LoVo (cell line): ENCODE data around the gene TPX2.
"Not testable (repeated sequence)": the region's sequence is repeated elsewhere in the genome, so short reads cannot be mapped to it uniquely, and the experiment has no call there.

ENCODE experiments used
- DNase-seq: peaks from one replicate; pipeline ENCODE4 v3.0.0-alpha.2; 2016; ENCODE audit warnings: low spot score

Gene TPX2

DNA sequence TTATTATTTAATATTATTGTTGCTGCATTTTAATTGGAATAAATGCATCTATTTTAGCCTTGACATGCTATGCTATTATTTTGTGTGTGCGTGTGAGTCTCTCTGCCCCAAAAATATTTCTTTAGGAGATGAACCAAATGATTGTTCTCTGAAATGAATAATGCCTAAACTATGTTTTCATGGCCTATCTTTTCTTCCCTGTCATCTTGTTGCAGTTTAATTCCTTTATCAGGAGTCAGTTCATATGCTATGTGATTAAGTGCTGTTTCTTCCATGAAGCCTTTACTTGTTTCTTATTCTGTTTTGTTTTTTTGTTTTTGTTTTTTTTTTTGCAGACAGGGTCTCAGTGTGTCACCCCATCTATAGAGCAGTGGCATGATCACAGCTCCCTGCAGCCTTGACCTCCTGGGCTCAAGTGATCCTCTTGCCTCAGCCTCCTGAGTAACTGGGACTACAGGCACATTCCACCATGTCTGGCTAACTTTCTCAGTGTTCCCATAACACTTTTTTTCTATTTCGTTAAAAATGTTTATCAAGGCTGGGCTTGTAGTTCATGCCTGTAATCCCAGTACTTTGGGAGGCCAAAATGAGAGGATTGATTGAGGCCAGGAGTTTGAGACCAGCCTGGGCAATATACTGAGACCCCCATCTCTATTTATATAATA, 25.7 kb downstream of the TPX2 start:
- no peak for DNase-seq

GRCh38 chr20:31767805-31768204, 28.7 kb downstream of the TPX2 start:
- DNase-seq, result no peak

DNA sequence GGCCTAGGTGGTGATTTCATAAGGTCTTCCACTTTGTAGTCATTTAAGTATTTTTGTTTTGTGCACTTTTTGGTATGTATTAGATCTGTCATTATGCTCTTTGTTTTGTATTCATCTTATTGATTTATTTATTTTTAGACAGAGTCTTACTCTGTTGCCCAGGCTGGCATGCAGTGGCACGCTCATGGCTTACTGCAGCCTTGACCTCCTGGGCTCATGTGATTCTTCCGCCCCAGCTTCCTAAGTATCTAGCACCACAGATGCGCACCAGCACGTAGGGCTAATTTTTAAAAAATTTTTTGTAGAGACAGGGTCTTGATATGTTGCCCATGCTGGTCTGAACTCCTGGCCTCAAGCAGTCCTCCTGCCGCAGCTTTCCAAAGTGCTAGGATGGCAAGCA, 30.6 kb downstream of the TPX2 start:
- DNase-seq, result no peak

DNA sequence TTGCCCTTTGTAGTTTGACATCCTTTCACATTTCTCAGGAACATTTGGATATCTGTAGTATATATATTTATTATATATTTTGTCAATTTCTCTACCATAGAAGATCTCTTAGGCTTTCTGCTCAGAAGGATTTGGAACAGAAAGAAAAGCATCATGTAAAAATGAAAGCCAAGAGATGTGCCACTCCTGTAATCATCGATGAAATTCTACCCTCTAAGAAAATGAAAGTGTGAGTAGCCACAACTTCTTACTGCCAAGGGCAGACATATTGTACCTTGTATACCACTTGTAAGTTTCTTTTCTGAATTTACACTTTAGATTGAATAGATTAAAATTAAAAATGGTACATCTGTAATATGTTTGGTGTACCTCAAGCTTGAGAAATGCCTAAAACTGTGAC, 31.2 kb downstream of the TPX2 start:
- DNase-seq, result no peak

- no peak for DNase-seq
Observed at GRCh38 chr20:31774408-31774807, 35.3 kb downstream of the TPX2 start.

DNA sequence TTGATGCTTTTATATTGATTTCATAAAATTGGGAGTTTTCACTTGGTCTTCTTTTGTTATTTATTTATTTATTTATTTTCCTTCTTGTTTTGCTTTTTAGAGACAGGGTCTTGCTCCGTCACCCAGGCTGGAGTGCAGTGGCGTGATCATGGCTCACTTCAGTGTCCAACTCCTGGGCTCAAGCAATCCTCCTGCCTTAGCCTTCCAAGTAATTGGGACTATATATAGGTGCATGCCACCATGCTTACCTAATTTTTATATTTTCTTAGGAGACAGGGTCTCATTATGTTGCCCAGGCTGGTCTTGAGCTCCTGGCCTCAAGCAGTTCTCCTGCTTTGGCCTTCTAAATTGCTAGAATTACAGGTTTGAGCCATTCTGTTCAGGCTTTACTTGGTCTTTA, 41.7 kb downstream of the TPX2 start:
- DNase-seq, result no peak

- DNase-seq, result no peak
Observed at GRCh38 chr20:31781945-31782344, 42.9 kb downstream of the TPX2 start.

- no peak for DNase-seq
Observed at GRCh38 chr20:31784354-31785044, 45.4 kb downstream of the TPX2 start.

- no peak for DNase-seq
Observed at GRCh38 chr20:31785089-31785488, 46.0 kb downstream of the TPX2 start.

- DNase-seq, result no peak
Observed at GRCh38 chr20:31788578-31788977, 49.5 kb downstream of the TPX2 start.

DNA sequence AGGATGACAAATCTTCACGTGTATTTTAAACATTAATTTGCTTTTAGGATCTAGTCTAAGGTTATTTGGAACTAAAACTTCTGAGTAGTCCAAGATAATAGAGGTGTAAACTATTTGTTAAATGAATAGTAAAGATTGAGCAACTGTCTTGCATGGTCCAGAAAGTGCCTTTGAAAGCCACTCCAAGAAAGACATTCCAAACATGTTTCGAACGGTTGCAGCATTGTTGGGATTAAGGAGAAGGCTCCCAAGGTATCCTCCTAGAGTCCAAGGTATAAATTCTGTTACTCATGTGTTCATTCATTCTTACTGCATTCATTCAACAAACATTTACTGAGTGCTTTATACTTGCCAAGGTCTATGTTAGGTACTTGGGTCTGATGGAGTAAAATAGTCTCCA, 51.3 kb downstream of the TPX2 start:
- DNase-seq, result no peak

- no peak for DNase-seq
Observed at GRCh38 chr20:31797364-31797763, 58.3 kb downstream of the TPX2 start.

- no peak for DNase-seq
Observed at GRCh38 chr20:31801508-31801907, 62.4 kb downstream of the TPX2 start.

- DNase-seq, result no peak
Observed at GRCh38 chr20:31803552-31804291, 64.6 kb downstream of the TPX2 start.

DNA sequence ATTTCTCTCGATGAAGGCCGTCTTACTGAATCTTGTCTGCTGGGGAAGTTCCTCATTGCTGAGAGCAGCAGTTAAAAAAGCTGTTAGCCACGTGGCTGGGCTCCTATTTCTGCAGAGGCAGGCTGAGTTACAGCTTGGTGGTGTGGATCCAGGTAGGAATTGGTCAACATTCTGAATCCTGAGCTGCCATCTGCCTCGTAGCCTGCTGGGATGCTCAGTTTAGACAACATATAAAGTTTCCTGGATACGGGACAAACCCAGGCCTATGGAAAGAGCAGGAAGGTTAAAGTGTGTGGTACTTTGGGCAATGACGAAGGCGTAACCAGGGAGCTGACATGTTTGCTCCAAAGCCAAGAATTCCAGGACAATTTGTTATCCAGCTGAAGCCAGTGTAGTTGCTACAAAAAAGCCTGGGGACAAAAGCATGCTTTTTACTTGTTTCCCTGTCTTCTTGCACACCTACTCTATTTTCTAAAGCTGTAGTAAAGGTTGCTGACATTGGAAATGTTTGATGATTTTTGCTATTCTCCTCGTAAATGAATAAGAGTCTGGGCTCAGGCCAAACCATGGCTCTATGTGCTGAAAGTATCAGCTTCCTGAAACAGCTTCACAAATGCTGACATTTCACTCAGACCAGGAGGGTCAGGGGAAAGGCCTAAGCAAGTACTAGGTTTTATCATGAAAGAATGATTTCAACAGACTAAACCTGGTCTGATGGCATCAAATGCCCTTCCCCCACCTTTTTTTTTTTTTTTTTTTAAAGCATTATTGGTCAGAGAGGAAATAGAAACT, 67.7 kb downstream of the TPX2 start:
- DNase-seq, result no peak

- no peak for DNase-seq
Observed at GRCh38 chr20:31808481-31808880, 69.4 kb downstream of the TPX2 start.

- no peak for DNase-seq
Observed at GRCh38 chr20:31809661-31810060, 70.6 kb downstream of the TPX2 start.

GRCh38 chr20:31811198-31811597, 72.1 kb downstream of the TPX2 start:
- no peak for DNase-seq

GRCh38 chr20:31811796-31812728, 73.0 kb downstream of the TPX2 start:
- DNase-seq, result no peak

DNA sequence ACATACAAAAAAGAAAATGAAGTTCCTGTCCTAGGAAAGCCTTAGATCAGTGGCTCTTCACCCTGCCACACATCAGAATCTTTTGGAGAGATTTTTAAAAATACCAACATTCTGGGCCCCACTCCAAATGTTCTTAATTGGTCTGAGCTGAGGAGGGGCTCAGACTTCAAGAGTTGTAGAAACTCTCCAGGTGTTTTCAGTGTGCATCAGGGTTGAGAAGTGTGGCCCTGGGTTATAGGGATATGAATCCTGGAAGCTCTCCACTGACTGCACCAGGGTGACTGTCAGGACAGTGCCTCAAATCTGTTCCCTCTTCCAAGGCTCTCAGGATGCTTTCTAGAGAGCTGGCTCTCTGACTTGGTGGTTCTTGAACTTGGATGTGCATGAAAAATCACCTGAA, 74.5 kb downstream of the TPX2 start:
- DNase-seq, result no peak

- not testable (repeated sequence) for DNase-seq
Observed at GRCh38 chr20:31814142-31814541, 75.1 kb downstream of the TPX2 start.
